ENCODE results near the gene RUBCNL.

DNA sequence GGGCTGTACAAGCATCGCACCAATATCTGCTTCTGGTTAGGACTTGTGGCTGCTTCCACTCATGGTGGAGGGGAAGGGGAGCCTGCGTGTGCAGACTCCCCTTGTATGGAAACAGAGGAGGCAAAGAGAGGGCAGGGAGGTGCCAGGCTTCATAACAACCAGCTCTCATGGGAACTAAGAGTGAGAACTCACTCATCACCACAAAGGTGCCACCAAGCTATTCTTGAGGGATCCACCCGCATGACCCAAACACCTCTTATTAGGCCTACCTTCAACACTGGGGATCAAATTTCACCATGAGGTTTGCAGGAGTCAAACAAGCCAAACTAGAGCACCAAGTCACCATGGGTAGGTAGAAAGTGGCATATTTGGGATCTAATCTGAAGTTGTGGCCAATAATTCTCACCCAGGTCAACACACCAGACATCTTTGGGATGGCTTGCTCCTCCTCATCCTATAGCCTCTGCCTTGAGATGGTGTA, 46.4 kb downstream of the RUBCNL start:
- TF ChIP-seq EZH2phosphoT487 (IDR thresholded peaks at IDR 0.05; ENCODE audit: low read depth, severe bottlenecking, unreplicated experiment), result no peak
- TF ChIP-seq EZH2 (IDR thresholded peaks at IDR 0.05; ENCODE audit: borderline replicate concordance), result no peak
